Suppressor macrophage treated with lipopolysaccharide for 4 hours (primary cell): ENCODE data around the gene EID3.
"Not testable (repeated sequence)": the region's sequence is repeated elsewhere in the genome, so short reads cannot be mapped to it uniquely, and the experiment has no call there.

Experiments used
- DNase-seq: peaks from one replicate; pipeline ENCODE4 v3.0.0-alpha.2; 2020

EID3 gene

DNA sequence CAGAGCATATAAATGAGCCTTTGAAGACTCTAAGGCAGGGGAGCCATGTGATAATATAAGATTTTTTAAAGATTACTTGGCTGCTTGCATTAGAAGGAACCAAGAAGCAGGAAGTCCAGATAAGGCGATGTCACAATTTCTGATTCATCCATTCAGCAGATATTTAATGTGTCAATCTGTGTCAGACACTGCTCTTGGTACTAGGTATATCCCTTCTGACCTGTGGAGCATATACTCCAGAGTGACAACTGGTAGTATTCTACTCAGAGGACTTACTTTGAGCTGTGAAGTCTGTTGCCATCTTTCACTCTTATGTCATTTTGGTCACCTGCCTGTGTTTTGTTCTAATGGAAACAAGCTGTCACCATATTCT is 10.7 kb downstream of the EID3 start:
- peak; percentile 55 for DNase-seq

DNA sequence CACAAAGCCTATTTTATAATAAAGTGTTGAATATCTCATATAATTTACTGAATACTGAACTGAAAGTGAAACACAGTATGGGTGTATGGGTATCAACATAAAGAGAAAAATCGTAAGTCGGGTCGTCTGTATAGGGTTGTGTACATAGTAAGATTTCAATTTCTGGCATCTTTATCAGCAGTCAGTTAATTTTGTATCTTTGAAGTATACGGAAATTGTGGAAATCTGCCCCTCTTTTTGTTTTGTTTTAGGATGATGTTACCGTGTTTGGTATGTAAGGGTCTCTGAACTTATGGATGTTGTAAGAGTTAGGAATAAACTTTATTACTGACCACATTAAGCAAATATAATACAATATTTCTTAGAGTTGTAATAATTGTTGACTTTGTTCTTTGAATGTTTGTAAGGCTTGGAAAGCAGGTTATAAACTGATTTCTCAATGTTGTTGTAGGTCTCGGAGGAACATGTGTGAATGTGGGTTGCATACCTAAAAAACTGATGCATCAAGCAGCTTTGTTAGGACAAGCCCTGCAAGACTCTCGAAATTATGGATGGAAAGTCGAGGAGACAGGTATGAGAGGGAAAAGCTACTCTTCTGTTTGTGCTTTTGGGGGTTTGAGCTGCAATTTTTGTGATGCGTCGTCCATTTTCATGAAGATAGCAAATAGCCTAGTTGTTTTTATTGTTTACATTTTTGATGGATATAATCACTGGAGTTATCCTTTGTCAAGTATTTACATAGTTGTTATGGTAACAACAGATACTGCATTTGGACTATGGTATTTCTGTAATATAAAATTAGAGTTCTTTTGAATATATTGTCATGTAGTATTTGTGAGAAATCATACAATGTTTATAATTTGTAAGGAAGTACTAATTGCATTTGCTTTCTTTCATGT is 12.0 kb downstream of the EID3 start:
- DNase-seq: no peak

DNA sequence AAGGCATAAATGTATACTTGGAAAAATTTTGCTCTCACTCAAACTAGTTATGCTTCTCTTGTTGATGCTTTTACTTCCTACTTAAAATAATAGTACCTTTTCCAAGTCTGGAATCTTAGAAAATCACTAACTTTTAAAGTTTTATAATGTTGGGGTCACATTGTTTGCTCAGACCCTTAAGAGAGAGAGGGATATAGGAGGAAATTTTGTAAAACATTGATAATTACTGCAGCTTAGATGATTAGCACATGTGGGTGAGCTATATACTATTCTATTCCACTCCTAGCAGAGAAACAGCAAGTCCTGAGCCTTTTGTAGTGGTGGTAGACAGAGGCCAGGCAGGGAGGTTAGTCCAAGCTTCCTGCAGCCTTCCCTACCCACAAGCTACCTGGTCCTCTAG is 13.4 kb downstream of the EID3 start:
- no peak for DNase-seq

DNA sequence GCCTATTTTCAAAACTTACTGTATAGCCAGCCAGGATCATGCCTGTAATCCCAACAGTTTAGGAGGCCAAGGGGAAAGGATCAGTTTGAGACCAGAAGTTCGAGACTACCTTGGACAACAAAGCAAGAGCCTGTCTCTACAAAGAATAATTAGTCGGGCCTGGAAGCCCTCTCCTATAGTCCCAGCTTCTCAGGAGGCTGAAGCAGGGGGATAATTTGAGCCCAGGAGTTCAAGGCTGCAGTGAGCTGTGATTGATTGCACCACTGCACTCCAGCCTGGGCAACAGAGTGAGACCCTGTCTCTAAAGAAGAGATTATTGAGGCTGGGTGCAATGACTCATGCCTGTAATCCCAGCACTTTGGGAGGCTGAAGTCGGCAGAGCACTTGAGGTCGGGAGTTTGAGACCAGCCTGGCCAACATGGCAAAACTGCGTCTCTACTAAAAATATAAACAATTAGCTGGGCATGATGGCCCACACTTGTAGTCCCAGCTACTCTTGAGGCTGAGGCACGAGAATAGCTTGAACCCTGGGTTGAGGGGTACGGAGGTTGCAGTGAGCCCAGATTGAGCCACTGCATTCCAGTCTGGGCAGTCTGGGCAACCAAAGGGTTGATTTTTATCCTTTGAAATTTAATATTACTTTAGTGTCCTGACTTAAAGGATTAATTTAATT is 14.1 kb downstream of the EID3 start:
- DNase-seq: no peak

DNA sequence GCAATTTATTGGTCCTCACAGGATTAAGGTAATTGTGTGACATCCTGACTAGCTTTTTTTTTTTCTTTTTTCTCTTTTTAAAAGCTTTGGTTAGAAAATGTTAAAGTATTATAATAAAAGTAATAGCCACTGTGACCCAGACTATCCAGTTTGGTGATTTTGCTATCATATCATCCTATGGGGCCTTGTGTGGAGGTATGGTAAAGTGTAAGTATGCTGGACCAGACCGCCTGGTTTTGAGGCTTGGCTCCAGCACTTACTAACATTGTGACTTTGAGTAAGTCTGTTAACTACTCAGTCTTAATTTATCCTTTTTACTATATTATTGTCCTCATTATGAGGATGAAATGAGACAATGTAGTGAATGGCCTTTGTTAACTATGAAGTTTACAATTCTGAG is 15.5 kb downstream of the EID3 start:
- no peak for DNase-seq

DNA sequence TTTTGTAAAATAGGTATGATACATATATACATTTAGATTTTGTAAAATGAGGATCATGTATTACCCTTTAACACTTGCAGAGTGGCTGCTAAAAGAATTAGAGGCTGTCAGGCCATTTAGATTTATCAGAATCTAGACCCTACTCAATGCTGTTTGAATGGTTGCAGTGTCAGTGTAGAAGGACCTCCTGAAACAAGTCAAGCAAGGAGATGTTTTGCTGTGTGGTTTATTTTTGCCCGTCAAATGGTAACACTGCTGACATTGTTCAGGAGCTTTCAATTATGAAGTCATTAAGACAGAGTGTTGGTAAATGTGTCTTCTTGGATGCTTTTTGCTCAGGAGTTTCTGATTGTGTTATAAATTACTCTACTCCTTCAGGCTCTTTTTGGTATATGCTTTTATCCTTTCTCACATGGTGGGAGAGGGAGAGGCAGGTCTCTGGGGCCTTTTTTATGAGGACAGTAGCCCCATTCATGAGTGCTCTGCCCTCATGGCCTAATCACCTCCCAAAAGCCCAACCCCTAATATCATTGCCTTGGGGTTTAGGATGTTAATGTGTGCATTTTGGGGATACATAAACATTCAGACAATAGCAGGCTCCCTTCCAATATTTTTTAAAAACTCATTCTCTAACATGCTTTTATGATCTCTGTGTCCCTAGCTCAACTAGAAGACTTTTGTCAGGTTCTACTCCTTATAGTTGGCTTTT is 16.5 kb downstream of the EID3 start:
- DNase-seq: no peak

DNA sequence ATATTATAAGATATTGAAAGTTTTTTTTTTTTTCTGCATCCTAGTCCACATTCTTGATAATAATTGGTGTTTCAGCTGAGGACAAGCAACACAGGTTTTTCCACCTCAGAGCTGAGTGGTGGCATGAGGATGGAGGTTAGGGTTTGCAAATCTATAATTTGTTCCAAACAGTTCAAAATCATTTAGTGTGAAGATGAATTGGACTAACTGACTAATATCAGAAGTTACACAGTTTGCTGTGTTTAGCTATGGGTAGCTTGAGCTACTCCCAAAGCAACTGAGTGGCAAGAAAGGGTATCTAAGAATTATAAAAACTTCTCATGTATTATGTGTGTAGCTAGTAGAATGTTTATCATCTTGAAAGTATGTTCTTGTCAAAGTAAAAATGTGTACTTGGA is 17.1 kb downstream of the EID3 start:
- DNase-seq: no peak

DNA sequence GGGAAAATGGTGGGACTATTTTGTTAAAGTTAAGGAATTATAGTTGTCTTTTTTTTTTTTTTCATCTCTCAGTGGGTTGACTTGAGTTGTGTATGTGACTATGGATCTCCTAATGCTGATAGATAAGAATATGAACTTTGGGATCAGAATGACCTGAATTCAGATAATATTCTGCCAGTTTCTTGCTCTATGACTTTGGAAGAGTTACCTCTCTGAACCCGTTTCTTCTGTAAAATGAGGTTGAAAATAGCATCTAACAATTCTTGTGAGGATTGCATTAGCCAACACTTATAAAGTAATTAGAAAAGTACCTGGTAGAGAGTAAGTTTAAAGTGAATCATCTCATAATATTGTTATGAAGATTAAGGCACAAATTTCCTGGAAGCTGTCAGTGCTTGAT is 18.4 kb downstream of the EID3 start:
- DNase-seq: no peak

DNA sequence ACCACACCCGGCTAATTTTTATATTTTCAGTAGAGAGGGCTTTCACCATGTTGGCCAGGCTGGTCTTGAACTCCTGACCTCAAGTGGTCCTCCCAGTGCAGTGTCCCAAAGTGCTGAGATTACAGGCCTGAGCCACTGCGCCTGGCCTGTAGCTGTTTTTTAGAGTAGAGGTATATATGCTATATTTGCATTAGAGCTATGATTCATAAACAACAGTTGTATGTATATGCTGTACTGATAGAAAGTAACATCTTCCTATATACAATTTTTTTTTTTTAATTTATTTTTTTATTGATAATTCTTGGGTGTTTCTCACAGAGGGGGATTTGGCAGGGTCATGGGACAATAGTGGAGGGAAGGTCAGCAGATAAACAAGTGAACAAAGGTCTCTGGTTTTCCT is 19.0 kb downstream of the EID3 start:
- not testable (repeated sequence) for DNase-seq

DNA sequence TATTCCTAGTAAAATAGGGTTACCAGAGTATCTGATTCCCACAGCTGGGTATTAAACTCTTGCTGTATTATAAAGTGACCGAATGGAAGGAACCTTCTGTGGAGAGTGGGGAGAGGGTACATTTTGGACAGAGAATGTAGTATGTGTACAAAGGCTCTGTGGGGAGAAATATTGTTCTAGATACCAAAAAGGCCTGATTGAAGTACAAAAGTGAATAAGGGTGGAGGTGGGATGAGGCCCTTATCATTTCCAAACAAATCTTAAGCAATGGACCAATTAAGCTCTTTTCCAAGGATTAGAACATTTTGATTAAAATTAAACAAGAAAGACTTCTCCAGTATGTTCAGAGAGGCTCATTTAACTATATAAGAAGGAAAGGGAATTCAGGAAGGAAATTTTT is 20.4 kb downstream of the EID3 start:
- no peak for DNase-seq

DNA sequence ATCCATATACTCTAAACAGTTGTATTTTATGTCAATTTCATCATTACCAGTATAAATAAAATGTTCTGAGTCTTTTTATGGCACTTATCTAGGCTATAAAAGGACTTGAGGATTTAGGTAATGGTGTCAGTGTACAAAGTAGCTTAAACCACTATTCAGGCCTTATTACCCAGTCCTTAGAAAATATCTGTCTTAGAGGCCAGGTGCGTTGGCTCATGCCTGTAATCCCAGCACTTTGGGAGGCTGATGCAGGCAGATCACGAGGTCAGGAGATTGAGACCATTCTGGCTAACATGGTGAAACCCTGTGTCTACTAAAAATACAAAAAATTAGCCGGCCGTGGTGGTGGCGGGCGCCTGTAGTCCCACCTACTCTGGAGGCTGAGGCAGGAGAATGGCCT is 24.7 kb downstream of the EID3 start:
- not testable (repeated sequence) for DNase-seq

DNA sequence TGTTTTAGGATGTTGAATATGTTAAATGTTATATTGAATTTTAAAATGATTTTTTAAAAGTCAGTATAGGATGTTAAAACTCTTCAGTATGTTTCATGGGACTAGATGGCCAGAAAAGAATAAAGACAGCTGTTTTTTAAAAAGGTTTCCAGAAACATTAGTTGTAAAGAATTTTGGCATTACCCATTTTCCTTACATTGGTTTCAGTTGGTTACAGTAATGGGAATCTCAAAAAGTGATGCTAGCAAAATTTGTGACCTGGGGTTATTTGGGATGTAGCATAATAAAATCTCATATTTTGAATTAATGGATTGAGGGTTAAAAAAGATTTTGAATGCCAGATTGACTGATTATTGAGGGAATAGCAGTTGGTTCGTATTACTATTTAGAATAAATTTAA is 25.3 kb downstream of the EID3 start:
- no peak for DNase-seq

DNA sequence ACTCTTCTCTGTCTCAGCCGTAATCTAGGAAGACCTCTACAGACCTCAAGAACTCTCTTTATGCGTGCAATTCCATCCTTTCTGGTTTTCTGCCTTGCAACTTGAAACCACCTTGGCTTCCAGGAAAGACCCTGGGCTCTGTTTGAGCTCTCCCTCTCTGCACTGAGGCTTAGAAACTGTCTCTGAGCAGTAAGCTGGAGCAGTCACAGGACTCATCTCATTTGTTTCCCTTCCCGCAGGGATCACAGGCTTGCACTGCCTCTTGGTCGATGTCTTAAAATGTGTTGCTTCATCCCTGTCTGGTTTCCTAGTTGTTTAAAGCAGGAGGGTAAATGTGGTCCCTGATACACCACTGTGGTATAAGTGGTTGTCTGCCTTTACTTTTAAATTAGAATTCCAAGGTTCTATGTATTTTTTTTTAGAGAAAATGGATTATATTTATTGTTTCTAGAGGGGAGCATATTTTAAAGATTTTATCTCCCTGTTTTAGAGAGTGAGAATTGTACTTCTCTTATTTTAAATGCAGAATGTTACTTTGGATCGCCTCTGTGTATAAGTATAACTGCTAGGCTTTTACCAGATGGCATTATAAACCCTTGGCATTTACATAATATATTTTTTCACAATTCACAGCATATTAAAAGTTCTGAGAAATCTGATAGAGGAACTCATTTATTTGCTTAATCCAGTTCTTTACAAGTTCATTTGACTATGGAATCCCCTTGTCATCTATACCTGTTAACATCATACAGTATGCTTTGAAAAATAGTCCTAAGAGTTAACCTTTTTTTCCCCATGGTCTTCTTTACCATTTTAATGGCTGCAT is 26.4 kb downstream of the EID3 start:
- DNase-seq: no peak

DNA sequence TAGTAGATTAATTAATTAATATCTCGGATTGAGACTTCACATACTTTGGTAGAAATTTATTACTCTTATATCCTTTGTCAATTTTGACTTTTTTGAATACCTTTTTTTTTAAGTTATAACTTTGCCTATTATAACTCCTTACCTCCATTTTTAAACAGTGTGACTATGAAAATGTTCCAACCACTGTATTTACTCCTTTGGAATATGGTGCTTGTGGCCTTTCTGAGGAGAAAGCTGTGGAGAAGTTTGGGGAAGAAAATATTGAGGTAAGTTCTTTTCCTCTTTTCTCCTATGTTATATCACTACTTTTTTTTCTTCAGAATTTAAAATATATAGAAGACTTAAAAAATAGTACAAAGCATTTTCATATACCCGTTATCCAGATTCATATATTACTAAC is 27.8 kb downstream of the EID3 start:
- DNase-seq: no peak

DNA sequence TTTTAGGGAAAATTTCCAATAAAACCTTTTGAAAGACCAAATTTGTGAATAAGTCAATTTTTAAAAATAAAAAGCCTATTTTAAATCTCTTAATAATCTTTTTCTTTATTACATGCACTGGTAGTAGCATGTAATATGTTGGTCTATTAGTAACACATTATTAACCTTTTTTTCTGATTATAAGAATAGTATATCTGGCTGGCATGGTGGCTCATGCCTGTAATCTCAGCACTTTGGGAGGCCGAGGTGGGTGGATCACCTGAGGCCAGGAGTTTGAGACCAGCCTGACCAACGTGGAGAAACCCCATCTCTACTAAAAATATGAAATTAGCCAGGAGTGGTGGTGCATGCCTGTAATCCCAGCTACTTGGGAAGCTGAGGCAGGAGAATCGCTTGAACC is 28.7 kb downstream of the EID3 start:
- DNase-seq: not testable (repeated sequence)

DNA sequence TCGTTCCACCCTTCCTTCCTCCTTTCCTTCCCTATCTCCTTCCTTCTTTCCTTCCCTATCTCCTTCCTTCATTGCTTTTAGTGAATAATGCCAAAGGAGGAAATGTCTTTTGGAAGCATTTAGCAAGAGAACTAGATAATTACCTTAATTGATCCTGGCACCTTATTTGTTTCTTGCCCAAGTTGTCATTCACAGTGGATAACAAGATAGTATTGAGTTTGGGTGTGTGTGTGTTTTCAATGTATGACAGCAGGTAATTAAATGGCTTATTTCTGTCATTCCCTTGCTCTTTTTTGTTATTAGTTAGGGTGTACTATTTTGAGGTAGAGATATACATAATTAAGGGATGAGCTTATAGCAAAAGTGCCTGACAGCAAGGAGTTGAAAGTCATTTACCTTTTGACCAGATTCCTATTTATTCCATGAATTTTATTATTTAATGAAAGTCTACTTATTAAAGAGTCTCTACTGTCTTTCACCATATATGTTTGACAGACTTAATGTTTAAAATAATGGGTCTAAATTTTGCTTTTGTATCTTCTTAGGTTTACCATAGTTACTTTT is 30.2 kb downstream of the EID3 start:
- no peak for DNase-seq

DNA sequence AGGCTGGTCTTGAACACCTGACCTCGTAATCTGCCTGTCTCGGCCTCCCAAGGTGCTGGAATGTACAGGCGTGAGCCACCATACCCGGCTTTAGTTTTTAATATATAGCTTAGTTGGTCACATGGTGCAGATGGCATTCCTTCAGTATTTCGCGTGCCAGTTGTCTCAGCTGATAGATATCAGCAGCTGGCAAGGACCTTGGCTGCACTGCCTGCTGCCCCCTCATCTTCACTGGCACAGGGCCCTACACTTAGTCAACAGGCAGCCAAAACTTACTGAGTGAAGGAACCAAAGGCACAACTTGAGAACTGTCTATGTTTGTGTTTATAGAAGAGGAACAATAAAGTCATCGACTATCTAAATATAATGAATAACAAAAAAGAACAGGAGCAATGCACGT is 31.0 kb downstream of the EID3 start:
- DNase-seq: no peak

DNA sequence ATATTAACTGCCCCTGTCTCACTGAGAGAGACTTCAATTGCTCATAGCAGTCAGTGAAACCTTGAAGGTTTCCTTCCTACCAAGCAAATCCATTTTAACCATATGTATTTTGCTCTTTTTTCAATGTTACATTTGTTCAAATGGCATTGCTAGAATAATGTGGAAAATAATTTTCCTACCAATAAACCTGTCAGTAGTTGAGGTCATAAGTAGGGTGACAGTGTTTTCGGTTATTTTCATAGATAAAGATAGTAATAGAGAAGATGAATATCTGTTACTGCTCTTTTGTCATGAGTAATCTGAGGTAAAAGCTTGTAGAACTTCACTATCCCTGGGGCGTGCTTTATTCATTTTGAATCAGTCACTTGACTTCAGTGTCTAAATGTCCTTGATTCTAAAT is 32.6 kb downstream of the EID3 start:
- DNase-seq: no peak

DNA sequence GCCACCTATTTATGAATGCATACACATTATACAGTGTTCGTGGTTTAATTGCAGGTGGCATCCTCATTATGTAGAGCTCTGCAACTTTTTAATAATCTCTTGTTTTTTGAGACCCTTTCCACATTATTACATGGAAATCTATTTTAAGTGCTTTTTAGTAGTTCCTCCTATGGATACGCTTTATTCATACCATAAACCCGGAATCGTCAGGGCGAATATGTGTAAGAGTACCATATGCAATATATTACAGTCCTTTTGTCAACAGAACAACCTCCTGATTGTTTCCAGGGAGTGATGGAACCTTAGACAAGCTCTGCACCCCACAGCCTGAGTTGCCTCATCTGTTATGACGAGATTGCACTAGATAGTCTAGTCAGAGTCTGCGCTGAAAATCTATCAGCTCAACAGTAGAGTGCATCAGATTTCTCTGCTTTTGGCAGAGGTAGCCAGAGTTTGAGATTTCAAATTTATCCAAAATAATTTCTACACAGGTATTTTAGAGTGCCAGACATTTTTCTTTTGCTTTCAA is 33.6 kb downstream of the EID3 start:
- no peak for DNase-seq

DNA sequence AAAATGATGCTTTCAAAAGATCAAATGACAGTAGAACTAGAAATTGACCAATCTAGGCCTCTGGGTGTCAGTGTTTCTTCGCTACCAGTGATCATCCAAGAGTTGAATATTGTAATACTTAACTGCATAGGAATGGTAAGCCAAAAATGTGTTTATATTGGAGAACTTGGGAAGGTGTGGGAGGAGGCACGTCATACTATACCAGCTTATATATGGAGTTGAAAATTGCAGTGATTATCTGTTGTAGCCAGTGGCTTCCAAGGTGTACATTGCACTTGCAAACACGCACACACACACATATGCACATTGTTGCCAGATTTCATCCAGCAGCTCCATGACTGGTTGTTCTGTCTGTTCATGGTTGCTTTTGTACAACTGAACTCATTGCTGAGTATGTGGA is 36.1 kb downstream of the EID3 start:
- DNase-seq: no peak

DNA sequence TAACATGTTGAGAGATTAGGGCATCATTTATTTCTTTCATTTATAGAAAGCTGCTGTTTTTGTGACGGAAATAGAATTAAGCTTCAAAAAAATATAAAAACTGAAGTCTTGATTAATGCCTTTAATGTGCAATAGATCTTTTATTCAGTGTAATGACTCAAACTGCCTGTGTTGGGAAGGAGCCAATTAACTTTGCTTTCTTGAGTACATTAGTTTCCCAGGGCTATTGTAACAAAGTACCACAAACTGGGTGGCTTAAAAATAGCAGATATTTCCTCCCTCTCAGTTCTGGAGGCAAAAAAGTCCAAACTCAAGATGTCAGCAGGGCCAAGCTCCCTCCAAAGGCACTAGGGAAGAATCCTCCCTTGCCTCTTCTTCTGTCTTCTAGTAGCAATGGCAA is 36.6 kb downstream of the EID3 start:
- DNase-seq: no peak

DNA sequence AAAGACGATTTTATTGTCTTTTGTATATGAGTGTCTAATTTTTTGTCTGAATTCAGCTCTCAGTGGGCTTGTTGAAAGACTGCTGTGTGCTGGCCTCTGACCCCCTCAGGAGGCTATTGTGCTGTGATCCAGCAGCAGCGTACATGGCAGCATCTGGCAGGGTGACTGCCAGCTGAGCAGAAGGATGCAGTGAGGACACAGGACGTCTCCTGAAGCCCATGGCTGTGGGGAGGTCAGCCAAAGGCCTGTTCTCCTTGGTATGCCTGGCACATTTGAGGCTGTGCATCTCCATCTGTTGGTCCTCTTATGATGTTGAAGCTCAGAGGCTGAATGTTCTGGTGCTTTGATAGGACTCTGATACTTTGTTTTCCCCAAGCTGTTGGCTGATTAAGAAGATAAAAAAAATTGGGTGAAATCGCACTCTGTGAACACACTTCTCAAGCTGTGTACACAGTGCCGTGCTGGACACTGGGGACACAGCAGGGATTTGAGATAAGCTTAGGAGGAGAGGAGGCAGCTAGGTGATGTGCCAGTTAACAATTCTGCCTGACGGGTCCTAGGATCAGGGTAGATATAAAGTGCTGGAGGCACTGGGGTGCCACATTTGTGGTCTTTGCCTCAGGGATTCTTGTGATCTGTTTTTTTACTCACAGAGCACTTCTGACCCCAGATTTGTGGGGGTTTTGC is 37.5 kb downstream of the EID3 start:
- DNase-seq: no peak
